ENCODE data around the gene C1orf159.
A peak's percentile ranks its signal among the peaks of the same experiment; 100 is the strongest.

Gene C1orf159

DNA sequence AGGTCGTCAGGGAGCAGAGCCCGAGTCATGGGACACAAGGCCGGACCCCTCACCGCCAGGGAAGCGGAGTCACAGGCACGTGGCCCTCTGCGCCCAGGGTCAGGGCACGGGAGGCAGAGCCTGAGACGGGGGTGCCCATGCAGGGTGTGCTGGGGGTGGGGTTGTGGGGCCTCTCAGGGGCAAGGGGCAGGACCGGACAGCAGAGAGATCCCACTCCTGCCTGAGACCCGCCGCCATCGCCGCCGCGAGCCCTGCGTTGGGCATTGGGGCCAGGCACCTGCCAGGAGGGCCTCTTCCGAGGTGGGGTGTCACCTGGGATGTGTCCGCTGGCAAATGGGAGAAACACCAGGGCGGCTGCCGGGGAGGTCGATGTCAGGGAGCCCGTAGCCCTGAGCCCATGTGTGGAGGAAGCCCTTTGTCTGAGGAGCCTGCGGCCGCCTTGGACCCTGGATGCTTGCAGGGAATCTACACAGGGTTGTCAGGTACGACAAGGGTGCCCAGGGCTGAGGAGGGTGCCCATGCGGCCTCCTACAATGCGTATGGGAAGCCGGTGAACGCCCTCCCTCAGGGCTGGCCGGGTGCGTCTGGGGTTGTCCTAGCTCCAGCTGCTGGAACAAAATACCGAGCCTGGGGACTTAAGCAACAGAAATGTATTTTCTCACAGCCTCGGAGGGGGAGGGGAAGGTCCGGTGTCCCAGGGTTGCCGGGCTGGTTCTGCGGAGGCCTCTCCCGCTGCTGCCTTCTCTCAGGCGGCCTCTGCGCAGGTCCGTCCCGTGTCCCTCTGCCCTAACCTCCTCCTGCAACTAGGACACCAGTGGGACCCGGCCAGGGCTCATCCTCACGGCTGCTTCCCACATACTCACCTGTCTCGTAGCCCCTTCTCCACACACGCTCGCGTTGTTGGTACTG, 16.4 kb upstream of the C1orf159 start:
- DNase-seq (ENCODE audit: low read depth), result no peak

DNA sequence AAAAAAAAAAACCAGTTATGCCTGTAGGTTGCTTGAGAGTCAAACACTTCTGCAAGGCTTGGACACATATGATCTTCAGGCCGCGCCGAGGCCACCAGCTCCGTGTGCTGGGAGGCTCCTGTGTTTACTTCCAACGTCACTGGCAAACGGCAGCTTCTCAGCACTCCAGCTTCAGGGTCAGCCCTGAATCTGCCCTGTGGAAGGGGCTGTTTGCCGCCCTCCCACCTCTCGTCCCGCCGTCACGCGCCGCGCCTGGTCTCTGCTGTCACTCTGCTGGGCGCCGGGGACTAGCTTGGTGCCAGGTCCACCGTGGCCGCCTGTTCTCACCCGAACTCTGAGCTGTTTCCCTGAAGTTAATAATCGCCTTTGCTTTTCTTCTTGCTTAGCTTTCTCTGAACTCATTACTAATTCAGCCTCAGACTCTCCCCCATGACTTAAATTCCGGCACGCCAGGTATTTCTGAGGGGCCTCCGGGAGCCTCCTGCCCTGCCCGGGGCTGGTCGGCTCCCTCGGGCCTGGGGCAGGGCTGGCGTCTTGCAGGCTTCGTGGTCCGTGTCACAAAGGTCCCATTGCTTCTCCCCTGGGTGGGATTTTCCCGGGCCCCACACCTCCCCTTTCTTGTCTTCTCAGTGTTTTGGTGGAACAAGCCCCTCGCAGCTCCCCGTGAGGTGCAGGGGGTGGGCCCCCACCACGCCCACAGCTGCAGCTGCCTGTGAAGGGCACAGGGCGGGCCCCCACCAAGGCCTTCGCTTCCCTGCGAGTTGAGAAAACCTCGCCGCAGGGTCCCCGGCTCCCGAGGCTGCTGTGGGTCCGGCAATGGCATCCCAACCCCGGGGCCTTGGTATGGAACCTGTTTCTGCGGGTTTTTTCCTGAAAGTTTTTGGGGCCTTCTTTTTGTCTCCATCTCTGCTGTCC, 14.6 kb upstream of the C1orf159 start:
- no peak for DNase-seq (ENCODE audit: low read depth)

DNA sequence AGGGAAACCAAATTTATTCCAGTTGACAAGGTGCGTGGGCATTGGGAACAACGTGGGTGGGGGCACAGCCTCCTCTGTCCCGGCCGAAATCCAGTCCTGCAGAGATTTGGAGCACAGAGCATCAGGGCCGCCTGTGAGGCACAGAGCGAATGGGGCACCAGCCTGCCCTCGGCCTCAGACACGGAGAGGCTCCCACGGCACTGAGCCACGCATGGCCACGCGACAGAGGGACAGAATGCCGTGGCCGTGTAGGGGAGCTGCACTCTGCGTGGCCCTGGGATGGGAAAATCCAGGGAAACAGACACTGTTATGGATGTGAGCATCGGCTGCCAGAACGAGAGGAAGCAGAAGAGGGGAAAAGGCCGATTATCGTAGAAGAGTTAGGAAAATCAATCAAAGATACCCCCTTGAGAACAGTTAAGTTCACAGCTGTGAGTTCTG, 13.5 kb upstream of the C1orf159 start:
- DNase-seq (ENCODE audit: low read depth), result no peak

DNA sequence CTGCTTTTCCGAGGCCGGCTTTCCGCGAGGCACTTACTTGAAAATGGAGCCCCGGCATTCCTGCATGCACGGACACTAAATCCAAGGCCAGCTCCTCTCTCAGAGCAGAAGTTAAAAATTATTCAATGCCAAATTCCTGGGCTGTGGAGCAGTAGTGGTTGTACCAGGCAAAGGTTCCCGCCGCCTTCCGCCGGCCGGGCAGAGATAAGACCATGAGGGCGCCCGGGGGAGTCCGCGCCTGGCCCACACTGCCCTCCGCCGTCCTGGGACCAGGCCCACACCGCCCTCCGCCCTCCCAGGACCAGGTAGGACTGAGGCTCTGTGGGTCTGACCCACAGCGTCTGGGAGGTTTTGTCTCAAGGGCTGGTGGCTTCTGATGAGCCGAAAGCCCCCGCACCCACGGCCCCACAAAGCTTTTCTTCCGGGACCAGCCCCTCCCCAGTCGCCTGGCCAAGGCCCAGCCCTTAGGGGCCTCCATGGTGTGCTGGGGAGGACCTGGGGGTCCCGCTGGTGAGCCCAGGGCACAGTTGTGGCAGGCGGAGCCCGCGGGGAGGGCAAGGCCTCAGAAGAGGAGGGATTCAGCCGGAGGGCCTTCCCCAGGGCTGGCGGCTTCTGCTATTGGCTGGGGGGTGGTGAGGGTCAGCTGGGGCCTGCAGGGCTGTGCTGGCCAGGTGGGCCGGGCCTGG, 12.7 kb upstream of the C1orf159 start:
- no peak for DNase-seq (ENCODE audit: low read depth)

DNA sequence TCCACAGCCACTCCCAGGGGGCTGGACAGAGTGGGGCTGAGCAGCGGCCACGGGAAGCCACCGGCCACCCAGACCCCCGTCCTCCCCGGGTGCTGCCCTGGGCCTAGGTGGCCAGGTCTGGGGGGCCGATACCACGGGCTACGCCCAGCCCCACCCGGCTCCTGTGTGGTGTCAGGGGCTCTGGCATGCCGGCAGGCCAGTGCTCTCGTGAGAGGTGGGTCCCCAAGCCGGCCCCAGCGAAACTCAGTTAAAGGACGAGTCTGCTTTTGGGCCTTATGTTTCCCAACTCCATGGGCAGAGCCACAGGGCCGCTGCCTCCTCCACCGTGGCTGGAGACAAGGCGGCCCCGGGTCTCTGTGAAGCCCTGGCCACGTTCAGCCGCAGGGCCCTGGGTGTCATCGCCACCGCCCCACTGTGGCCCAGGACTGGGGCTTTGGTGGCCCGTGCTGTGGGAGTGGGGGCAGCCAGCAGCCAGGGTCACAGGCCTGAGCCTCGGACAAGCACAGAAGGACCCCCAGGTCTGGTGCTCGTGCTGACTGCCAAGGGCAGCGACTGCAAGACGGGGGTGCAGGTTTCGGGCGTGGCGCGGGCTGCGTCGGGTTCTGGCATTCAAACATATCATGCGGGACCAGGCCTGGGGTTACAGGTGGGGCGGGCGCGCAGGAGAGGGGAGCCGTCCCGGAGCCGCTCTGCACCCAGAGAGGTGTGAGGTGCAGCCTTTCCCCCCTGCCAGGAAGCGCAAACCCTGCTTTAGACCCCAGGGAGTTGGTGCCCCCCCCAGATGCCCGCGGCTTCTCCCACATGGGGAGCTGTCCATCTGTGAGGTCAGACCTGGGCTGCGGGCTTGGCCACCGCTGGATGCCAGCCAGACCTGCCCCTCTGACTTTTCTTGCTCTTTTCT, 11.9 kb upstream of the C1orf159 start:
- no peak for DNase-seq (ENCODE audit: low read depth)

DNA sequence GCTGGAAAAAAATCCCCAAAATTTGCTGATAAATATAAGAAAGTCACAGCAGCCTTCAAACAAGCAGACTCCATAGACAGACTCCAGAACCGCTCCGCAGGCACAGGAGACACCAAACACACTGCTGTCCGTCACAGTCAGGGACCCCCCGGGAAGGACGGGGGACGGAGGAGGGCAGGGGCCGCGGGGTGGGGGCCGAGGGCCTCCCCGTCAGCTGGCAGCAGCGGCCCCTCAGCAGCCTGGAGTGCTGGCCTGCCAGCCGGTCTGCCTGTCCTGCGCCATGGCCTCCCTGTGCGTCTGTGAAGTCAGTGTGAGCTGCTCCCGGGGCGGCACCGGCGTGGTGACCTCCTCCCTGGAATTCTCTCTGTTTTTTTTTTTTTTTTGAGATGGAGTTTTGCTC, 10.1 kb upstream of the C1orf159 start:
- no peak for DNase-seq (ENCODE audit: low read depth)

DNA sequence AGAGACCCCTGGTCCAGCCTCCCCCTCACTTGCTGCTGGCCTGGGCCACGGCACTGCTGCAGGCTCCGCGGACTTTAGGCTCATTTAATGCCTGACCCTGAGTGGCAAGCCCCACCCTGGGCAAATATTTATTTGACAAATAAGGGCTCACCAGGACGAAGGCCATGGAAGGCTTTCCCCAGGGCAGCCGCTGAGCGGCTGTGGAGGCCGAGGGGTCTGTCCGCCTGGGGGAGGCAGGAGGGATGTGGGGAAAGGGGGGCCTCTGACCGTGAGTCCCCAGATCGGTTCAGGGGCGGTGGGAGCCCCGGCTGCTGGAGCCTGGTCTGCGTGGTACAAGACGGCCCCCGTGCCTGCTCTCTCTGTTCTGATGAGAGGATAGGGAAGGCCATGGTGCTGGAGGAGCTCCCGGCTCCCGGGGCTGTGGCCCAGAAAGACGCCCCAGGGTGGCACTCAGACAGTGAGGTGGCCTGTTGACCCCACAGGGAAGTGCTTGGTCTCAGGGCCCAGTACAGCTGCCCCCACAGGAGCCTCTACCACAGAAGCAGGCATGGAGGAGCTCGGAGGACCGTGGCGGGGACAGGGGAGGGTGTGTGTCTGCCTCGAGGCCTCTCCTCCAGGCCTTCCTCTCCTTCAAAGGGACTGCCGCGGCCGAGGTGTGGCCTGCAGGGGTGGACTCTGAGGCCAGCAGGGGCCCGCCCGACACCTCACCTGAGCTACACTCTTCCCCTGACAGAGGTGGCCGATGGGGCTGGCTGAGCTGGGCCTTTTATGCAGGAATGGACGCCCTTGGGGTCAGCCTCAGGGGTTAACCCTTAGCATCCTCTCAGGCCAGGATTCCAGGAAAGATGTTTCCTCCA, 9.1 kb upstream of the C1orf159 start:
- DNase-seq (ENCODE audit: low read depth), result no peak

DNA sequence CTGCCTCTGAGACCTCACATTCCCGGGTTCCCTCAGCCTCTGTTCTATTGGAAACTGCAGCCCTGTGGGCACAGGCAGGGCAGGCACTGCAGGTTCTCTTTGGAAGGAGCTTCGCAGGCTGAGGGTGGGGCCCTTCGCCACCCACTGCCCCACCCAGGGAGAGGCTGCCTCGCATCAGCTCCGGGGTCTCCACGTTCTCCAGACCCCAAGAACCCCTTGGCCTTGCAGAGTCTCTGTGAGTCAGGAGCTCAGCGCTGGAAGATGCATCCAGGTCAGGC, 8.6 kb upstream of the C1orf159 start:
- no peak for DNase-seq (ENCODE audit: low read depth)

DNA sequence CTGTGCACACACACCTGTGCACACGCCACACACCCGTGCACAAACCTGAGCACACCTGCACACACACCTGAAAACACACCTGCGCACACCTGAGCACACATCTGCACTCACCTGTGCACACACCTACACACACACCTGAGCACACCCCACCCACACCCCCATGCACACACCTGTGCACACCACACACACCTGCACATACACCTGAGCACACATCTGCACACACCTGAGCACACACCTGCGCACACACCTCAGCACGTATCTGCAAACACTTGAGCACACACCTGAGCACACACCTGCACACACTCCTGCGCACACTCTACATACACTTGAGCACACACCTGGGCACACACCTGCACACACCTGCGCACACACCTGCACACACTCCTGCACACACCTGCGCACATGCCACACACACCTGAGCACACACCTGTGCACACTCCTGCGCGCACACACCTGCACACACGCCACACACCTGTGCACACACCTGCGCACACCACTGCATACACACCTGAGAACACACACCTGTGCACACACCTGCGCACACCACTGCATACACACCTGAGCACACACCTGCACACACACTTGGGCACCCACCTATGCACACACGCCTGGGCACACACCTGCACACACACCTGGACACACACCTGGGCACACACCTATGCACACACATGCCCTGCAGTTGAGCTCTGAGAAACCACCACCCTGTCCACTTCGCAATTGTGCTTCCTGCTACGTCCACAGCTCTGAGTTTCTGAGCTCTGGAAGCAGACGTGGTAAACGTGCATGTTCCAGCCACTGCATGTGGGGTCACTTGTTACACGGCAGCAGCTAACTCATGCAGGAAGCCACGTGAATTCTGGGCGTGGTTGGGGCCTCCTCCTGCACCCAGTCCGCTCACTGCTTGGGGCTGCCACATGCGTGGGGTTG, 8.0 kb upstream of the C1orf159 start:
- DNase-seq (ENCODE audit: low read depth), result peak; percentile 9

DNA sequence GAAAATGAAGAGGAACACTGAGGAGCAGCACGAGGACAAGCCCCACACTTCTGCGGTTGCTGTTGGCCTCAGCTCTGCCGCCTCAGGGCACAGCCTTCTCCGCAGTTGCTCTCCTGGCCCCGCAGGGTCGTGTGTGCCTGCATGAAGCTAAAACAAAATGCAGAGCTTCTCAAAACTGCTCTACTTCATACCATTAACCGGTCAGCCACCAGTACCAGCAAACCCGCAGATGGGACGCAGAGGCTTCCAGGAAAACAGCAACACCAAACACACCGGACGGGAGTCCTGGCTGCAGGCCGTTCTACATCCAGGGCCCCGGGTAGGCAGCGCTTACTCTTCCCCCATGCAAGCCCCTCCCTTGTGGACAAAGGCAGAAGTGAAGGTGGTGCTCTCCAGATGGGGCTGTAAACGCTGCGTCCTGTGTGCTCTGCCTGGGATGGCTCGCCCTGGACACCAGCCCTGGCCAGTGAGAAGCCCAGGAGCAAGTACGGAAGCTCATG, 7.1 kb upstream of the C1orf159 start:
- DNase-seq (ENCODE audit: low read depth), result no peak

DNA sequence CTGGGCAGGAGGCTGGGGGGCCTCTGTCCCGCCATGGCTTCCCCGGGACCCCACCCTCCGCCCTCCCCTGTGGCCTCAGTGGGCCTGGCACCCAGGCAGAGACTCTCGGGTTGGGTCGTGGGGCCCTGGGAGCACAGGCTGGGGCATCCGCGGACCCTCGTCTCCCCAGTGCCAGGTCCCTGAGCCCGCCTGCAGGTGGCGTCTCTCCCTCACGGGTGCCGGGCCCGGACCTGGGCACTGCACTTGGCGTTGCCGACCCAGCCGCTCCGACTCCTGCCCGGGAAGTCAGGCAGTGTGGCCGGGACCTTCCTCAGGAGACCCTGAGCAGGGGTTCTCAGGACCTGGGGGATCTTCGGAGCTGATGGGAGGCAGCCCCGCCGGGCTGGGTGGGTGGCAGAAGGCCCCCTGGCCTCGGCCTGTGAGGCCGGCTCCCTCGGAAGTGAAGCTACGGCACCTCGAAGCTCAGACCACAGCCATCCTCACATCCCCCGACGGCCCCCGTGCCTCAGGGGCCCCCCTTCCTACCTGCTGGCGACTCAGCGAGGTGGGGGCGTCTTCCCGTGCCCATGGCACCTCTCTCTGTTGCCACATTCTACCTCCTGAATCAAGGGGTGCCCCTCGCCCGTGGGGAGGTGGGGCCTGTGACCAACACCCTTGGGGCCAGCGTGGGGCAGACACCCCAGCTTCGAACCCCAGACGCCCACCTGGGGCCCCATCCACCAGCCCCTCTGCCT, 6.4 kb upstream of the C1orf159 start:
- DNase-seq (ENCODE audit: low read depth), result peak; percentile 57

DNA sequence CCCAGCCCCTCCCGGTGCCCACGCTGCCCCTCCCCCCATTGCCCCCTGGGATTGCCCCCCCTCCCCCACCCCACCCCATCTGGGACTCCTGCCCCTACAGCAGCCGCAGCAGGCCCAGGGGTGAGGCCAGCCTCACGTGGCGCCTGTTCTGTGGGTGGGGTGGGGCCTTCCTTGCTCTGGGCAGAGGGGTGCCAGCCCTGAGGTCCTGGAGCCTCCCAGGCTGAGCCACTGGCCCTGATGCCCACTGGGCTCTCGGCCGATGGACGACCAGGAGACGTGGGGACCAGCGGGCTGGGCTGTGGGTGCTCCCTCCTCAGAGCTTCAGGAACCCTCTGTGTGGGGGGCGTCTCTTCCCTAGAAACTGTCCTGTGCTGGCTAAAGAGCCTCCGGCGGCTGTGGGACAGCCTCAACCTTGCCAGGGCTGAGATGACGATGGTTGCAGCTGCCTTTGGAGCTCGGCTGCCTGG, 5.8 kb upstream of the C1orf159 start:
- no peak for DNase-seq (ENCODE audit: low read depth)

DNA sequence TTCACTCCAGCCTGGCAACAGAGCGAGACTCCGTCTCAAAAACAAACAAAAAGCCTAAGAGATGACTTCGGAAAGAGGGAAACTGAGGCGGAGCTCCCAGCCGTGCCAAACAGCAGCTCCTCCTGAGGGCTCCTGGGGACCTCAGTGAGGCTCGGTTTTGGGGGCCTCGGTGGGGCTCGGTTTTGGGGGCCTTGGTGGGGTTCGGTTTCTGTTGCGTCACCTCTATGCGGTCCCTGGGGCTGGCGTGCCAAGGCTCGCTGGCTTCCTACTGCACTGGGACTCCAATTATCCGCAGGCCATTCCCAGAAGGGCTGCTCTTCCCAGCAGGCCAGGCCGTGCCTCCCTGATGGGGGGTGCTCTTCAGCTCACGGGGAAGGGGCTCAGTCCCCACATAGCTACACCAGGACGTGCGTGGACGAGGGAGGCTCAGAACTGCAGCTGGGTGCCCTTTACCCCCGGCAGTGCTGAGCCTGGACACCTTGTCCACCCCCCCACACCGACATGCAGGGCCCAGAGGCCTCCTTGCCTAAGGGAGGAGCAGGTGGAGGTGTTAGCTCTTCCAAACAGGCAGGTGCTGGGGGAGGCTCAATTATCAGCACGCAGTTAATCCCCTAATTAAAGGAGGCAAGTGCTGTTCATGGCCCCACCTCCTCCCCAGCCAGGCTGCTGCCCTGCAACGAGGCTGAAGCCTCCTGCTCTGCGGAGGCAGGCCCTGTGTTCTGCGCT, 5.1 kb upstream of the C1orf159 start:
- no peak for DNase-seq (ENCODE audit: low read depth)

DNA sequence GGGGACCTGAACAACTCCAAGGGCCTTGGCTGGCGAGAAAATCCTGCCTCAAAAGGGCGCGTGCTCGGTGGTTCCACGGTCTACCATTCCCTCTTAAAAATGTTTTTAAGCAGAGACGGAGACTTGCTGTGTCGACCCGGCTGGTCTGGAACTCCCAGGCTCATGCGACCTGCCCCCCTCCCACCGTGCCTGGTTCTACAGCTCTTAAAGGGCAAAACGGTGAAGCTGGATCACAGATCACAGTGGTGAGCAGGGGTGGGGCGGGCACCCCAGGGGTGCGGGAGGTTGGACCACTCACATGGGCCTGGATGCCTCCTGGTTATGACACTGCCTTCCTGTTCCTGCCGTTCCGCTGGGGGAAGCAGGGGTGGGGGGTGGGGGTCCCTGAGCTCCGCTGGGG, 4.2 kb upstream of the C1orf159 start:
- DNase-seq (ENCODE audit: low read depth), result no peak

DNA sequence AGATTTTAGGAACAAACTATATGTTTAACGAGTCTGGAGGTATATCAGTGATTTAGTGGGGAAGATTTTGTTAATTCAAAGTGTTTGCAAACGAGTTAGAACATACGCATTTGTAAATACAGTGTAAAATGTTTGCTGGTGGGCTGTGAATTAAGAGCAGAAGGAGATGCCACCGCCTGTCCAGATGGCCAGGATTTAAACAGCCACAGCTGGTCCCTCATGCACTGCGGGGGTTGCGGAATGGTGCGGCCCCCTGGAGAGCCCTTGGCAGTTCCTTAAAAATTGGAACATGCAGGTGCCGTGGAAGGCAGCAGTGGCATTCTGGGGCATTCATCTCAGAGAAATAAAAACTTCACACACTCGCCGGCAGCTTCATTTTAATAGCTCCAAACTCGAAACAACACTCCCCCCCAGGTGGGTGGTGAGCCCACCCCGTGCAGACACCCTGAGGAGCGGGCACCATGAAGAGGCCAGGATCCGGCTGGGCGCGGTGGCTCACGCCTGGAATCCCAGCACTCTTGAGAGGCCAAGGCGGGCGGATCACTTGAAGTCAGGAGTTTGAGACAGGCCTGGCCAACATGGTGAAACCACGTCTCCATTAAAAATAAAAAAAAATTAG, 3.5 kb upstream of the C1orf159 start:
- no peak for DNase-seq (ENCODE audit: low read depth)

DNA sequence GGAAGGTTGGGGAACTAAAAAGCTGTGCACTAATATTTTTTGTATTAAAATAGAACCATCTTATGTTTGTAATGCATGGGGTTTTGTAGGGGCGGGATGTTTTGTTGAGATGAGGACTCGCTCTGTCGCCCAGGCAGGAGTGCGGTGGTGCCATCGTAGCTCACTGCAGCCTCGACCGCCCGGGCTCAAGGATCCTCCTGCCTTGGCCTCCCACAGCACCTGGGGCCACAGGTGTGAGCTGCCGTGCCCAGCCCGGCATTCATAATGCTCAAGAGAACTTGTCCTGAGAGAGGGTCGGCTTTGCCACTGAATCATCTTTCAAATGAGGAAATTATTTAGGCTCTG, 3.0 kb upstream of the C1orf159 start:
- no peak for DNase-seq (ENCODE audit: low read depth)
